HL-60 (cell line): ENCODE data around the gene IMP3.

Experiments
- DNase-seq, 2 experiments: peaks; one replicate each; pipeline ENCODE4 v3.0.0-alpha.2; 2010 to 2020; ENCODE audit warnings: low read depth in 1 of 2, low spot score in 1 of 2
- H3K27ac ChIP-seq: fragments of 250-450 bp; sonication (Bioruptor Pico); replicated peaks from 2 replicates; pipeline ENCODE4 v1.5.1; 2020; ENCODE audit warnings: mild to moderate bottlenecking, moderate library complexity
- H3K27me3 ChIP-seq: fragments of 250-450 bp; sonication (Bioruptor Pico); 2 replicates; pipeline ENCODE4 v1.5.1; 2021; ENCODE audit warnings: mild to moderate bottlenecking, moderate library complexity; ENCODE audit not compliant: insufficient read depth, poor library complexity, severe bottlenecking
- H3K4me3 ChIP-seq: replicated peaks from 2 replicates; pipeline ENCODE4 v1.5.1; 2011; ENCODE audit warnings: mild to moderate bottlenecking, control low read depth, low read length; ENCODE audit not compliant: insufficient read depth
- CTCF ChIP-seq: IDR thresholded peaks from one replicate; pipeline ENCODE4 v1.5.1; 2011; ENCODE audit warnings: low read length, control low read depth, inconsistent platforms; ENCODE audit not compliant: insufficient read depth
- GABPA ChIP-seq: IDR thresholded peaks from 2 replicates; pipeline ENCODE4 v1.6.1; 2012; ENCODE audit warnings: low read depth
- POLR2AphosphoS5 ChIP-seq: IDR thresholded peaks from 2 replicates; pipeline ENCODE4 v1.6.1; 2012; ENCODE audit warnings: low read depth
- REST ChIP-seq: IDR thresholded peaks from 2 replicates; pipeline ENCODE4 v1.6.1; 2012; ENCODE audit warnings: low read depth; ENCODE audit not compliant: insufficient replicate concordance
- SPI1 ChIP-seq: IDR thresholded peaks from 2 replicates; pipeline ENCODE4 v1.6.1; 2012; ENCODE audit warnings: low read depth, mild to moderate bottlenecking, borderline replicate concordance

IMP3 gene

GRCh38 chr15:75674366-75674765 lies 34.3 kb upstream of the IMP3 start:
- DNase-seq, result no peak
- Histone ChIP-seq H3K27me3 (no peaks in the 10 kb centered on the region), H3K4me3 (no peak overlapping the region), H3K27ac (no peak overlapping the region)
- TF ChIP-seq GABPA, result no peak
- no peak for TF ChIP-seq POLR2AphosphoS5
- TF ChIP-seq SPI1, result no peak
- TF ChIP-seq REST, result no peak
- TF ChIP-seq CTCF, result no peak

- no peak for TF ChIP-seq POLR2AphosphoS5
- no peak for TF ChIP-seq SPI1
- no peak for DNase-seq
- no peak overlapping the region for H3K27ac ChIP-seq
- no peak overlapping the region for H3K4me3 ChIP-seq
- no peaks in the 10 kb centered on the region for H3K27me3 ChIP-seq
Measured at GRCh38 chr15:75673426-75674235, 33.6 kb upstream of the IMP3 start.

GRCh38 chr15:75672646-75673425 lies 32.8 kb upstream of the IMP3 start:
- no peak for DNase-seq

More at GRCh38 chr15:75672646-75673425, 32.8 kb upstream of the IMP3 start:
- Histone ChIP-seq H3K4me3 (no peak overlapping the region), H3K27me3 (no peaks in the 10 kb centered on the region), H3K27ac (no peak overlapping the region)
- no peak for TF ChIP-seq POLR2AphosphoS5
- no peak for TF ChIP-seq GABPA
- no peak for TF ChIP-seq REST
- no peak for TF ChIP-seq CTCF
- no peak for TF ChIP-seq SPI1
